ENCODE data around the gene CERS1. TPM values are rescaled to one million over a fixed set of nuclear protein-coding genes. Genes with fewer than 3 reads are reported as not detected.

CERS1 gene
- polyA plus RNA-seq, 3 donors: 0.24 to 1.0 (median 0.31) TPM

GRCh38 chr19:18881491-18881890, 14.5 kb downstream of the CERS1 start:
- WGBS, 3 donors: 90 to 95% (median 91%) methylated on average over 7 of the region's 7 CpGs
- H3K27ac ChIP-seq (ENCODE audit: low read depth, low read length): no peak overlapping the region

GRCh38 chr19:18879579-18880373, 16.2 kb downstream of the CERS1 start:
- H3K27ac ChIP-seq (ENCODE audit: low read depth, low read length): no peak overlapping the region
- WGBS, 3 donors: 64 to 83% (median 76%) methylated on average over 12 to 13 of the region's 13 CpGs

GRCh38 chr19:18878858-18879578, 16.9 kb downstream of the CERS1 start:
- WGBS, 3 donors: 87 to 93% (median 91%) methylated on average over 33 to 34 of the region's 34 CpGs
- H3K27ac ChIP-seq (ENCODE audit: low read depth, low read length): no peak overlapping the region

- 87 to 93% (median 92%) methylated on average over 25 of the region's 25 CpGs for WGBS, 3 donors
- no peak overlapping the region for H3K27ac ChIP-seq (ENCODE audit: low read depth, low read length)
Observed at GRCh38 chr19:18878058-18878797, 17.7 kb downstream of the CERS1 start.

- 93 to 95% (median 95%) methylated on average over 7 of the region's 7 CpGs for WGBS, 3 donors
- no peak overlapping the region for H3K27ac ChIP-seq (ENCODE audit: low read depth, low read length)
Observed at GRCh38 chr19:18876865-18877264, 19.1 kb downstream of the CERS1 start.

- no peak overlapping the region for H3K27ac ChIP-seq (ENCODE audit: low read depth, low read length)
- 85 to 90% (median 85%) methylated on average over 5 of the region's 5 CpGs for WGBS, 3 donors
Observed at GRCh38 chr19:18875726-18876125, 20.2 kb downstream of the CERS1 start.

GRCh38 chr19:18871543-18871942, 24.4 kb downstream of the CERS1 start:
- H3K27ac ChIP-seq (ENCODE audit: low read depth, low read length): no peak overlapping the region
- 51 to 90% (median 85%) methylated on average over 7 of the region's 7 CpGs for WGBS, 3 donors

- H3K27ac ChIP-seq (ENCODE audit: low read depth, low read length): no peak overlapping the region
- 31 to 42% (median 32%) methylated on average over 17 to 25 of the region's 25 CpGs for WGBS, 3 donors
Observed at GRCh38 chr19:18870531-18871172, 25.3 kb downstream of the CERS1 start.

GRCh38 chr19:18869781-18870530, 26.0 kb downstream of the CERS1 start:
- no peak overlapping the region for H3K27ac ChIP-seq (ENCODE audit: low read depth, low read length)
- WGBS, 3 donors: 15 to 29% (median 18%) methylated on average over 50 to 61 of the region's 62 CpGs

- WGBS, 3 donors: 32 to 40% (median 37%) methylated on average over 51 to 71 of the region's 71 CpGs
Observed at GRCh38 chr19:18869023-18869618, 26.8 kb downstream of the CERS1 start.

GRCh38 chr19:18868380-18869022, 27.5 kb downstream of the CERS1 start:
- 46 to 75% (median 68%) methylated on average over 72 to 77 of the region's 77 CpGs for WGBS, 3 donors
- H3K27ac ChIP-seq (ENCODE audit: low read depth, low read length): no peak overlapping the region

More at GRCh38 chr19:18869023-18869618, 26.8 kb downstream of the CERS1 start:
- no peak overlapping the region for H3K27ac ChIP-seq (ENCODE audit: low read depth, low read length)

GRCh38 chr19:18867751-18868150, 28.2 kb downstream of the CERS1 start:
- H3K27ac ChIP-seq (ENCODE audit: low read depth, low read length): no peak overlapping the region
- WGBS, 3 donors: 94 to 96% (median 96%) methylated on average over 23 of the region's 23 CpGs

GRCh38 chr19:18867199-18867598, 28.8 kb downstream of the CERS1 start:
- 94 to 96% (median 96%) methylated on average over 23 of the region's 23 CpGs for WGBS, 3 donors
- H3K27ac ChIP-seq (ENCODE audit: low read depth, low read length): no peak overlapping the region

GRCh38 chr19:18866800-18867123, 29.2 kb downstream of the CERS1 start:
- 75 to 84% (median 78%) methylated on average over 17 of the region's 17 CpGs for WGBS, 3 donors
- H3K27ac ChIP-seq (ENCODE audit: low read depth, low read length): no peak overlapping the region

- 42 to 51% (median 42%) methylated on average over 29 to 38 of the region's 38 CpGs for WGBS, 3 donors
Observed at GRCh38 chr19:18865973-18866799, 29.8 kb downstream of the CERS1 start.

More at GRCh38 chr19:18865973-18866799, 29.8 kb downstream of the CERS1 start:
- H3K27ac ChIP-seq (ENCODE audit: low read depth, low read length): no peak overlapping the region
